ENCODE data around the gene GADD45A.
A peak's percentile ranks its signal among the peaks of the same experiment; 100 is the strongest.

The GADD45A gene

DNA sequence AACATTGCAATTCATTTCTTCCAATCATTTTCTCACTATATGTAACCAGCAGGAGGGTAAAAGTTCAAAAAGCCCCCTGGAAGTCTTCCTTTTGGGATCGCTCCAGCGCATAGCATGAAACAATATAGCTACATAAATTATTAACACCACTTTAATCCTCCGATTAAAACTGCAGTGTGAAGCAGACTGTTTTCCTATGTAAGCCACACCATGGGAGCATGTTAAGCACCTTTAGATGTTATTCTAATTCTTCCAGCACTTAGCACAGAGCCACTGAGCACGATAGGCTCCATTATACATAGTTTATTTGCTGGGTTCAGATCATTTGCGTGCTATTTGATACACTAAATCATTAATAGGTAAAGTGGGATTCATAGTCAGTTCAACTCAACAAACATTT lies 18.4 kb upstream of the GADD45A start:
- no peak for DNase-seq (ENCODE audit: low read depth in 2 of 2, low spot score in 1 of 2)

DNA sequence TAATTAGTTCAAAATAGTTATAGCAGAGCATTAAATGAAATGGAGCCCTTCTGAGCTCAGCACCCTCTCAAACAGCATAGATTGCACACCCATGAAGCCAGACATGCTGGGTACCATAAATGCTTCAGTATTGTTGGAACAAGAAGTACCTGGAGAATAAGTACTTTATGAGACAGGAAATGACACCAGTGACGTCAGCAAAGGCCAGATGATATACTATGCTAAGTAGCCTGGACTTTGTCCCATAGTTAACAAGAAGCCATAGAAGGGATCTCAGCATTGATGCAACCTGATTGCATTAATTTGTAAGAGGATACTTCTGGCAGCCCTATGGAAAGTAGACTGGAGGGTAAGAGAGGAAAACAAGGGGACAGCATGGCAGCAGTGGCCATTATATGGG lies 16.3 kb upstream of the GADD45A start:
- no peak for DNase-seq (ENCODE audit: low read depth in 2 of 2, low spot score in 1 of 2)

DNA sequence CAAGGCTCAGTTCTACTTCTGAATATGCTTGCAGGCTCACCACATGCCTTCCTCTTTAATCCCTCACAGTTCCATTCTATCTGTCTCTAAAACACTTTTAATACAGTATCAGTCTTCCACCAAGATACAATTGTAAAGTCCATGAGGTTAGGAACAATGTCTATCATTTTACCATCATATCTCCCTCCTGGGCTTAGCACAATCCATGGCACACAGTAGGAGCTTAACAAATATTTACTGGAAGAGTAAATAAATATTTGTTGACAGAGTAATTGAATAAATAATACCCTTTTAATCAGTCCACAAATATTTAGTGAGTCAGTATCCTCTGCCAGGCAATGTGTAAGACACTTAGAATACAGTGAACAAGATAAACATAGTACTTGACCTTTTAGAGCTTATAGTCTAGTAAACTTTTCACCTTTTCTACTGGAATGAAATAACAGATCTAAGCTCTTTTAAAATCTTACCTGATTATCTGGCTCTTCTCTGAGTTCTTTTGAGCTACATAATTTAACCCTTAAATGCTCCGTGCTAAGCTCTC lies 12.7 kb upstream of the GADD45A start:
- DNase-seq (ENCODE audit: low read depth in 2 of 2, low spot score in 1 of 2): no peak

DNA sequence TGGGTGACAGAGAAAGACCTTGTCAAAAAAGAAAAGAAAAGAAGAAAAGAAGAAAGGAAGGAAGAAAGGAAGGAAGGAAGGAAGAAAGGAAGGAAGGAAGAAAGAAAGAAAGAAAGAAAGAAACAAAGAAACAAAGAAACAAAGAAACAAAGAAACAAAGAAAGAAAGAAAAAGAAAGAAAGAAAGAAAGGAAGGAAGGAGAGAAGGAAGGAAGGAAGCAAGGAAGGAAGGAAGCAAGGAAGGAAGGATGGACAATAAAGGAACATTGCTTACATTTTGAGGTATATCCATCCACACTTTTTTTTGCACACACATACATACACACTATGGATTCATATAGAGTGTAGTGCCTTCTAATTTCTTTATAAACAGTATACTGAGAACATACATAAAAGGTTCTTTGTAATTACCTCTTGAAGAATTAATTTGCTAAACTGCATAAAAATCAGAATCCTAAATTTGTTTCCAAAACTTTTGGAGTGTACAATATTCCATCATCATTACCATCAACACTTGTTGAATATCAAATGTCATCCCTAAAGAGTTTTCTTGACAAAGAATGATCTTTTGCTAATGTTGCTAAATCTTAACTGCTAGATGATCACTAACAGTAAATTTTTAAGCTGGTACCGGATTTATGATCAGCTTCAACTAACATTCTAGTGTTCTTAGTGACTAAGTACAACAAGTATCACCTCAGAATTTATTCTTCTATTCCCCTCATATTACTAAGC lies 11.4 kb upstream of the GADD45A start:
- DNase-seq (ENCODE audit: low read depth in 2 of 2, low spot score in 1 of 2): no peak

DNA sequence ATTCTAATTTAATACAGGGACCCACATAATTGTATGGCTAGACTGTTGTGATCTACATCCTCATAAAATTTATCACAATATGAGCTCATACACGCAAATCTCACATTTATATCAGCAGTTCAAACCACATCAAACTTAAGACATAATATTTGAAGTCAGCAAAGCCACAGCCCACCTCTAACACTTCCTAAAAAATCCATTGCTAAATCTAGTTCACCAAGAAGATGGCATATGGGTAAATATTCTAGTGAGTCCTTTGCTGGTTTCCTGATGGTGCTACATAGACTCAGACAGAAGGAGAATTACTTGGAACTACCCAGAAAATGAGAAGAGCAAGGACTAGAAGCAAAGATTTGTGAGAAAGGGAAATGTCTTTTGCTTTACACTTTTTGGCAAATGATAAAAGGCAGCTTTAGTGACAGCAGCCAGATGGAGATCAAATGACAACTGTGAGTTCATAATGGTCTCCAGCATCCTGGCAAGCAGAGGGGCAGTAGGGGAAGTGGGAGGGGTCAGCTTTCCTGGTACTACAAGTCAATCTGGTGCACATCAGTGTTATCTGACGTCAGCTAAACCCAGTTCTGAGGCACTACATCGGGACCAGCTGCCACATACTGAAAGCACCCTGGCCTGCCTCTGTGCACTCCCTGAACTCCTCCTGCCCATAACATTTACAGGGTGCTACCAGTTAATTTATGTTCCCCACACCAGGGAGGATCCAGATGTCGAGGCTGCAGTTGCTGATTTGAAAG lies 10.6 kb upstream of the GADD45A start:
- DNase-seq (ENCODE audit: low read depth in 2 of 2, low spot score in 1 of 2): no peak

DNA sequence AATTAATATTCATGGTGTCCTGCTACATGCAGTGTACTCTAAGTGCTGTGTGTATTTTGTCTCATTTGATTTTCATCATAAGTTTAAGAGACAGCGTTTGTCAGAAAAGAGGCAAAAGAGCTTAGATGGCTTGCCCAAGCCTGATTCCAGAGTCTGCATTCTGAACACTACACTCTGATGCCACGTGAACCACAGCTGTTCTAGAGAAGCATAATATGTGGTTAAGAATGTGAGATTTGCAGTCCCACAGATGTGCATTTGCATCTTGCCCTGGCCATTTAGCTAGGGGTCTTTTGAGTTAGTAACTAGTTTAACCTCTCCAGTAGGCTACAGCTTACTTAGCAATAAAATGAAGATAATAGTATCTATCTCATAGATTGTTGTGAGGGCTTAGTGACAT lies 9.2 kb upstream of the GADD45A start:
- no peak for DNase-seq (ENCODE audit: low read depth in 2 of 2, low spot score in 1 of 2)

DNA sequence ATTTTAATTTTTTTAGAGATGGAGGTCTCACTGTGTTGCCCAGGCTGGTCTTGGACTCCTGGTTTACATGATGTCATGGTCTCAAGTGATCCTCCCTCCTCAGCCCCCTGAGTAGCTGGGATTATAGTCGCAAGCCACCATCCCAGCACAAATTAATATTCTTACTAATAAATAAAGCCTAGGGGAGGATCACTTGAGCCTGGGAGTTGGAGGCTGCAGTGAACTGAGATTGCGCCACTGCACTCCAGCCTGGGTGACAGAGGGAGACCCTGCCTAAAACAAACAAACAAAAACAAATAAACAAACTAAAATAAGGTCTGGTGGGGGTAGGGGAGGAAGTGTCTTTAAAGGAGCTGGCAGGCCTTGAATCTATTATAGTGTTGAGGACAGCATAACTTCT lies 8.7 kb upstream of the GADD45A start:
- no peak for DNase-seq (ENCODE audit: low read depth in 2 of 2, low spot score in 1 of 2)

DNA sequence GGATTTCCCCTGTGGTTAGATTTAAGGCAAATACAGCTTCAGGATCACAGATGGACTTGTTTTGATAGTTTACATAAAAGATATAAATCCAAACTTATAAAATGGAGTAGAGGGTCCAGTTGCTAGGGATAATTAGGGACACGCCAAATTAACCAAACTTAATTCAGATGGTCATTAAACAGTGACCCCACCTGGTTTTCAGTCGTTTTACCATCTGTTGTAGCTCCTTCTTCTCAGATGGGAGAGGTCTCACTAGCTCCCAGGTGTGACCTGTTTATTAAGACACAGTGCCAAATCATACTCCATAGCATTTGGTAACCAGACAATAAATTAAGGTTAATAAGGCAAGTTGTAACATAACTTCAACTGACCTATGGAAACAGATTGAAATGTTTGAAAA lies 8.1 kb upstream of the GADD45A start:
- no peak for DNase-seq (ENCODE audit: low read depth in 2 of 2, low spot score in 1 of 2)

DNA sequence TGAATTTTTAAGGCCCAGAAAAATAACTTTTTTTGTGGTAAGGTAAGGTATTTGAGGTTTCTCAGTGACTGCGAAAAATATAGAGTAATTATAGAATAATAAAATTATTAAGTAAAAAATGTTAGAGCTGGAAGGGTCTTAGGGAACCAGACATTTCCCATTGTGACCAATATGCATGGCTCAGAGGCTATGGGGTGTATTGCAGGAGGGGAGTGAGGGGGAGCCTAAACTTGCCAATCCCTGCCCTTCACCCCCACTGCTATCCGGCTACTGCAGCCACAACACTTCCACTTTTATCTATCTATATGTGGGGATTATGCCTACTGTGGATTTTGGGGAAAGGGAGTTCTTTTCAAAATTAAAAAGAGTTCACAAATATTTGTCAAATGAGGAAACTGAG lies 7.6 kb upstream of the GADD45A start:
- no peak for DNase-seq (ENCODE audit: low read depth in 2 of 2, low spot score in 1 of 2)

DNA sequence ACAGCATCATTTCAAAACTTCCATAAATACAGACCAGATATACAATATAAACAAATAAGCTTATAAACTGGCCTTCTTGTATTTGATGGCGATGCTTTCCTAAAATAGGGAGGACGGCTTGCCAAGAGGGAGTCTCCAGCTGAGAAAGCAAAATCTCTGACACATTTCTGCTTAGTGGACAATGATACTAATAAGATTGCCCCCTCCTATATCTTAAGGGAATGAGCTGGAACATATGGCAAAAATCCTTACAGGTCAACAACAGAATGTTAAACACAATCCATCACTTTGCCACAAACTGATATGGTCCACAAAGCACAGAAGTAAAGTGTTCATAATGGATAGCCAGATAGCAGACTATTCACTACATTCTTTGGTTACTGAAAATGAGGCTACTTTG lies 7.1 kb upstream of the GADD45A start:
- DNase-seq (ENCODE audit: low read depth in 2 of 2, low spot score in 1 of 2): no peak

DNA sequence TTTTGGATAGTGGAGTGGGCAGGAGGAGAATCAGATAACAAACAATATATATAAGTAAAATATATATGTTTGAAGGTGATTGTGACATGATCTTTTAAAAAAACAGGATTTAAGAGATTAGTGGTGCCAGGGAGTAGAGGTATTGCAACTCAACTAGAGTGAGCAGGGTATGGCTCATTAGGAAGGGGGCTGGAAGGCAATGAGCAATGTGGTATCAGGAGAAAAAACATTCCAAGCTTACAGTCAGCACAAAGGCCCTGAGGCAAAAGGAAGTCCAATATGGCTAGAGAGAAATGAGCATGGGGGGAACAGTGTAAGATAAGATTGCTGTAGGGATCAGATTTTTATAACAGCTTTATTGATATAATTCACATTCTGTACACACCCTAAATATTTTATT lies 5.3 kb upstream of the GADD45A start:
- no peak for DNase-seq (ENCODE audit: low read depth in 2 of 2, low spot score in 1 of 2)

DNA sequence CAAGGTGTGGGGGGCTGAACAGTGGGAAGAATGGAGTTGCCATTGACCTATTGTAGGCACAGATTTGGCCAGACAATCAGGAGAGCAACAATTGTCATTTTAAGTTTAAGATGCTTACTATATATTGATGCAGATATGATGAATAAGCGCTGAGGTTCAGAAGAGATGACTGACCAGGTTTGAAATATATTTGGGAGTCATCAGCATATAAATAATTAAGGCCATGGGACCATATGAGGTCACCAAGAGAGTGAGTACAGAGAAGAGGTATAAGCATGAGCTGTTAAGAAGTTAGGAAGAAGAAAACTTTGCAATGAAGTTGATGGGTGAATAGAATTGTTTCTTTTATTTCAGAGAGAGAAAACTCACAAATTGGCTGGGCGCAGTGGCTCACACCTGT lies 4.5 kb upstream of the GADD45A start:
- DNase-seq (ENCODE audit: low read depth in 2 of 2, low spot score in 1 of 2): no peak

DNA sequence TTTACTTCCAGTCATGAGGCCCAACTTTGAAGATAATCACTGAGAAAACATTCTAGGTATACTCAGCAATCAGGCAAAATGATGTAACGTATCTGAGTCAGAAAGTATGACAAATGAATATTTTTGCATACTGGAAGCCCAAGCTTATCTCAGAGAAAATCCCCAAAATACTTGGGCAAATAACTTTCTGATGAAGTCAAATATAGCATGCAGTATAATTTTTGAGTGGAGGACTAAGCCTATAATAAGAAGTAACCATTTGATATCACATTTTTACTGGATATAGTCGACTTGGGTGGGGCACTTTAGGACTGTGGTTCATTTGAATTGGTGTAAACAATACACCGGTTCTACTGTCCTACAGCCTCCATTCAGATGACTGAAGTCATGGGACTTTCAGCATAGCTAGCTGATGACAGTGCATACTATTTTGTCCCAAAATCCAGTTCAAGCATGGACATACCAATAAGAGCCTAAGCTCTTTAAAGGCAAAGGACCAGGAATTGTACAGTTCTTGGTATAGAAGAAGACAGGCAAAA lies 2.3 kb upstream of the GADD45A start:
- DNase-seq (ENCODE audit: low read depth in 2 of 2, low spot score in 1 of 2): no peak

DNA sequence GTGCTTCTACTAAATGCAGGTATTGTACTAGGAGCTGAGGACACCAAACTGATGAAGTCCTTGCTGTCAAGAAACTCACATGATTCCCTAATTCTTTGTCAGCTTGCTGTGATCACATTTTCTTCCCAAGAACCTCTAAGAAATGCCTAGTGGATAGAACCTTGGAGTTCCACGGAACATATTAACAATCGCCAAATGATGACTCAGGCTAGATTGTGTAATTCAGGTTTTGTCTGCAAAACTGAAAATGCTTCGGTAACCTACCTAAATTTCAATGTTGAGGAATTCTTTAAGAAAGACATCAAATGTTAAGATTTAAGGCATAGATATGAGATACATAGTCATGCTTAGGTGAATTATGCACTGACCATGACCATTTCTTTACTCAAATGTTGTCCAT lies 1.7 kb upstream of the GADD45A start:
- DNase-seq (ENCODE audit: low read depth in 2 of 2, low spot score in 1 of 2): no peak

DNA sequence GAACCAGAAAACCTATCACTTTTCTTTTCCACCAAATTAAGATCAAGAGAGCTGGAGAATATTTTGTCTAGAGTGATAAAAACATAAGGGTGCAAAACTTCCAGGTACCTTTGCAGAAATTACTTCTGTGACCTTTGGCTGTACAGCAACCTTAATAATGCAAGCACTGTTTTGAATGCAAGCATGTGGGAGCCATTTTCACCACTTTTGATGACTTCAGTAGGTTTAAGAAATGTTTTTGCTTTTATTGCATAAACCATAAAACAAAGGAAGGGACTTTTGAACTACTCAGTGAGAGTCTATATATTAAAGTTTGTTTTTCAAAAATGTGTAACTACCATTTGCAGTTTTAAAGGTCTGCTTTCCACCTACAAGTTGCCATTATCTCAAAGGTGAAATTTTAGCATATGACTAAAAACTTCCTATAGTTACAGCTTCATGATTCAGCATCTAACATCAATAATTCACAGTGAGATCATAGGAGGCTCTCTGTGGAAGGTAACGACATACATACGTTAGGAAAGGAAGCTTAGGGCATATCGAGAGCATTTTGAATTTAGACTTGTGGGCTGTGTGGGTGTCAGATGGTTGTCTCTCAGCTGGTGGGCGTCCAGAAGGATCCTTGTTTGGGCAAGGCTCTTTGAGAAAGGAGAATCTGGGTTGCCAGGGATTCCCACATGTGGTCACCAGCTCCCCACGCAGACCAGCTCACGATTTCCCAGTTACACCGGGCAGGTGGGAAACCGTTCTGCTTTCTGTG lies 1.1 kb upstream of the GADD45A start:
- no peak for DNase-seq (ENCODE audit: low read depth in 2 of 2, low spot score in 1 of 2)

DNA sequence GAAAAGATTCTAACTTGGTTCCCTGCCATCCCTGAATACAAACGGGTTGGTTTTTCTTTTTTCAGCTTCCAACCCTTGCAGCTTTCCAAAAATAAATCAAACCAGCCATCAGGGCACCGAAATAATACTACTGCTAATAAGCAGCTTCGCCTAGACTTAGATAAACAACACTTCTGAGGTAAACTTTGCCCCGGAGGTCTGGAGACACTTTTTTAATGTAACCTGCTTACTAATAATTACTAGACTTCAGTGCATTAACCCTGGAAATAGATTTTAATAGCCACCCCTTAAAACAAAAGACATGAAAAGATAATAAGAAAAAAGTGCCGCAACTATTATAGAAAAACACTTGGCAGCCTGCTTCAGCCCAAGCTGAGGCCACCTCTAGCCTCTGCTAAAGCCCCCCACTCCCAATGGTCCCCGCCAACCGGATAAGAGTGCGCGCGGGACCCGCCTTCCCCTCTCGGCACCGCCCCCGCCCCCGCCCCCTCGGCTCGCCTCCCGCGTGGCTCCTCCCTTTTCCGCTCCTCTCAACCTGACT lies 405 bp upstream of the GADD45A start:
- DNase-seq (ENCODE audit: low read depth in 2 of 2, low spot score in 1 of 2): no peak

DNA sequence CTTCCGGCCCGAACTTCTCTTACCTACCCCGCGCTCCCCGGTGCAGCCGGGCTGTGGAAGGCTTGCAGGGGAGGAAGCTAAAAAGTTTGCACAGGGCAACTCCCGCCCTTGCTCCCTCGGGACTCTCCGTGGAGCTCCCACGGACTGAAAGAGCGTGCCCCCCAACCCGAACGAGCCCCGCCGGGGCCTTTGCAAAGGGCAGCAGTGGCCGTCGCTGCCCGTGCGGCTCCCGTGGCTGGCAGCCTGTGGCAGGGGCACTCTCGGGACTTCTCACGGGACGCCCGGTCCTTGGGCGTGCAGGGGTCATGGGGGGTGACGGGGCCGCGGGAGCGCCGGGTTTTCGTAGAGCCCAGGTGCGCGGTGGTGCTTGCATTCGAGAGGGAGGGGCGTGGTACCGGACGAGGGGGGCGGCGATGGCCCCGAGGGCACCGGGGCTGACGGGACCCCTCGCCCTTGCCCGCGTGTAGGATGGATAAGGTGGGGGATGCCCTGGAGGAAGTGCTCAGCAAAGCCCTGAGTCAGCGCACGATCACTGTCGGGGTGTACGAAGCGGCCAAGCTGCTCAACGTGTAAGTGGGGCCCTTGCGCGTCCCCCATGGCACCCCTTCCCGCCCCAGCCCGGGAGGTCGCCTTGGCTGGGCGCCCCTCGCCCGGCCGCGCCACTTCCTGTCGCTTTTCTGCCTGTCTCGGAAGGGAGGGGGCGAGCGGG lies 711 bp downstream of the GADD45A start:
- peak; percentile 21 to 29 for DNase-seq (ENCODE audit: low read depth in 2 of 2, low spot score in 1 of 2)

DNA sequence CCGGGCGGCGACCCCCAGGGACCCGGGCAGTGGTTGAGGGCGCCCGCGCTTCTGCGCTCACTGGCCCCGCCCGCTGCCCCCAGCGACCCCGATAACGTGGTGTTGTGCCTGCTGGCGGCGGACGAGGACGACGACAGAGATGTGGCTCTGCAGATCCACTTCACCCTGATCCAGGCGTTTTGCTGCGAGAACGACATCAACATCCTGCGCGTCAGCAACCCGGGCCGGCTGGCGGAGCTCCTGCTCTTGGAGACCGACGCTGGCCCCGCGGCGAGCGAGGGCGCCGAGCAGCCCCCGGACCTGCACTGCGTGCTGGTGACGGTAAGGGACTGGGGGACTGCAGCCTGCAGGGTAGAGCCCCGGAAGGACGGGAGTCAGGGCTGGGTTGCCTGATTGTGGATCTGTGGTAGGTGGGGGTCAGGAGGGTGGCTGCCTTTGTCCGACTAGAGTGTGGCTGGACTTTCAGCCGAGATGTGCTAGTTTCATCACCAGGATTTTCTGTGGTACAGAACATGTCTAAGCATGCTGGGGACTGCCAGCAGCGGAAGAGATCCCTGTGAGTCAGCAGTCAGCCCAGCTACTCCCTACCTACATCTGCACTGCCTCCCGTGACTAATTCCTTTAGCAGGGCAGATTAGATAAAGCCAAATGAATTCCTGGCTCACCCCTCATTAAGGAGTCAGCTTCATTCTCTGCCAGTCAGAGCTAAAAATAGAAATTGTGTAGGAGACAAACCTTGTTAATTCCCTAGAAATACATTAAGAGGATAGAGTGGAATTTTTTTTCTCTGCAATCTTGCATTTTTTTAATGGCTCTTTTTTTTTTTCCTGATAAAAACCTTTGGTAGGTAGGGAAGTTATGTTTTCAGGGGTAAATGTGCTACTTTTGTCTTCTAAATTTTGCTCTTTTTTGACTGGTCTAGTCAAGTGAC lies 1.5 kb downstream of the GADD45A start:
- DNase-seq (ENCODE audit: low read depth in 2 of 2, low spot score in 1 of 2): peak; percentile 12 to 13

DNA sequence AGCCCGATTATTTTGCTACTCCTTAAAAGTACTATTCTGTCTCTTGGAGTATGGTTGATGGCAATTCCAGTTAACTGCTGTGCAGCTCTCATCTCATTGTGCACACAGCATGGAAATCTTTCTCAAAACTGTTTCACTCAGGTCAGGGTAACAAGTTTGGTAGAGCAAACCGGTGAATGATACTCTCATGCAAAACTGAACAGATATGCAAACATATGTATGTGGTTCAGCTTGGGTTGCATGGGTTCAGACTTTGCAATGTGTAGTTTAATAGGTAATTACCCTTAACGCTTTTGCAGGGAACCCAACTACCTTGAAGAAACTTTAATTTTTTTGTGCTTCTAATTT lies 2.2 kb downstream of the GADD45A start:
- DNase-seq (ENCODE audit: low read depth in 2 of 2, low spot score in 1 of 2): no peak

DNA sequence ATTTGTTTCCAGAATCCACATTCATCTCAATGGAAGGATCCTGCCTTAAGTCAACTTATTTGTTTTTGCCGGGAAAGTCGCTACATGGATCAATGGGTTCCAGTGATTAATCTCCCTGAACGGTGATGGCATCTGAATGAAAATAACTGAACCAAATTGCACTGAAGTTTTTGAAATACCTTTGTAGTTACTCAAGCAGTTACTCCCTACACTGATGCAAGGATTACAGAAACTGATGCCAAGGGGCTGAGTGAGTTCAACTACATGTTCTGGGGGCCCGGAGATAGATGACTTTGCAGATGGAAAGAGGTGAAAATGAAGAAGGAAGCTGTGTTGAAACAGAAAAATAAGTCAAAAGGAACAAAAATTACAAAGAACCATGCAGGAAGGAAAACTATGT lies 2.6 kb downstream of the GADD45A start:
- no peak for DNase-seq (ENCODE audit: low read depth in 2 of 2, low spot score in 1 of 2)
